H9 (cell line): Measurements from ENCODE around the gene CDKL1. TPM values are rescaled to one million over a fixed set of nuclear protein-coding genes. Genes with fewer than 3 reads are reported as not detected.
"Not testable (repeated sequence)": the region's sequence is repeated elsewhere in the genome, so short reads cannot be mapped to it uniquely, and the experiment has no call there.

Experiments used
- DNase-seq: peaks from one replicate; pipeline ENCODE4 v3.0.0-alpha.2; 2017
- H2AFZ ChIP-seq: one replicate; pipeline ENCODE4 v1.6.1; 2013; ENCODE audit warnings: mild to moderate bottlenecking, low read length, control low read depth, moderate library complexity
- H2AK5ac ChIP-seq: 2 replicates; pipeline ENCODE4 v1.6.1; 2013; ENCODE audit warnings: low read length, control low read depth, mixed read lengths; ENCODE audit not compliant: insufficient read length
- H2BK120ac ChIP-seq: one replicate; pipeline ENCODE4 v1.6.1; 2013; ENCODE audit warnings: low read depth, mild to moderate bottlenecking, low read length, control low read depth, inconsistent platforms; ENCODE audit not compliant: poor library complexity, severe bottlenecking
- H2BK12ac ChIP-seq: 2 replicates; pipeline ENCODE4 v1.6.1; 2013; ENCODE audit warnings: low read length, control low read depth, mixed read lengths, low read depth; ENCODE audit not compliant: insufficient read length
- H2BK15ac ChIP-seq: 2 replicates; pipeline ENCODE4 v1.6.1; 2013; ENCODE audit warnings: low read depth, low read length, control low read depth
- H2BK20ac ChIP-seq: one replicate; pipeline ENCODE4 v1.6.1; 2013; ENCODE audit warnings: low read depth, mild to moderate bottlenecking, low read length, control low read depth, inconsistent platforms; ENCODE audit not compliant: poor library complexity, severe bottlenecking
- H2BK5ac ChIP-seq: 2 replicates; pipeline ENCODE4 v1.6.1; 2013; ENCODE audit warnings: low read length, control low read depth, mixed read lengths; ENCODE audit not compliant: insufficient read length
- H3K14ac ChIP-seq: 2 replicates; pipeline ENCODE4 v1.6.1; 2013; ENCODE audit warnings: low read length, control low read depth; ENCODE audit not compliant: insufficient read depth
- H3K18ac ChIP-seq: 2 replicates; pipeline ENCODE4 v1.6.1; 2013; ENCODE audit warnings: low read depth, mild to moderate bottlenecking, mixed read lengths, low read length, control low read depth; ENCODE audit not compliant: insufficient read length
- H3K23ac ChIP-seq: 2 replicates; pipeline ENCODE4 v1.6.1; 2013; ENCODE audit warnings: low read length, control low read depth, mixed read lengths, low read depth; ENCODE audit not compliant: insufficient read length
- H3K23me2 ChIP-seq: 2 replicates; pipeline ENCODE4 v1.6.1; 2013; ENCODE audit warnings: low read depth, mild to moderate bottlenecking, mixed read lengths, low read length, control low read depth; ENCODE audit not compliant: insufficient read length, poor library complexity, severe bottlenecking
- H3K27ac ChIP-seq: 2 replicates; pipeline ENCODE4 v1.5.1; 2013; ENCODE audit warnings: low read length, control low read depth, mixed read lengths, low read depth; ENCODE audit not compliant: insufficient read length
- H3K27me3 ChIP-seq: 2 replicates; pipeline ENCODE4 v1.6.1; 2013; ENCODE audit warnings: low read length, control low read depth, inconsistent platforms; ENCODE audit not compliant: insufficient read depth
- H3K4ac ChIP-seq: 2 replicates; pipeline ENCODE4 v1.6.1; 2013; ENCODE audit warnings: low read depth, mild to moderate bottlenecking, control low read depth, inconsistent platforms, low read length, moderate library complexity
- H3K4me1 ChIP-seq: 2 replicates; pipeline ENCODE4 v1.6.1; 2013; ENCODE audit warnings: low read length, control low read depth, inconsistent platforms; ENCODE audit not compliant: insufficient read depth
- H3K4me2 ChIP-seq: 2 replicates; pipeline ENCODE4 v1.6.1; 2013; ENCODE audit warnings: low read length, control low read depth, mixed read lengths; ENCODE audit not compliant: insufficient read length, insufficient read depth
- H3K56ac ChIP-seq: 2 replicates; pipeline ENCODE4 v1.6.1; 2013; ENCODE audit warnings: low read depth, mild to moderate bottlenecking, mixed read lengths, low read length, control low read depth; ENCODE audit not compliant: insufficient read length
- H3K79me1 ChIP-seq: 2 replicates; pipeline ENCODE4 v1.6.1; 2013; ENCODE audit warnings: low read depth, mild to moderate bottlenecking, moderate library complexity, low read length, control low read depth, inconsistent platforms; ENCODE audit not compliant: insufficient read depth, poor library complexity, severe bottlenecking
- H3K79me2 ChIP-seq: 2 replicates; pipeline ENCODE4 v1.6.1; 2013; ENCODE audit warnings: low read length, control low read depth, inconsistent platforms; ENCODE audit not compliant: insufficient read depth
- H3K9ac ChIP-seq: 2 replicates; pipeline ENCODE4 v1.6.1; 2013; ENCODE audit warnings: low read length, control low read depth, mixed read lengths; ENCODE audit not compliant: insufficient read length; ENCODE audit errors: extremely low read depth
- H3K9me3 ChIP-seq: one replicate; pipeline ENCODE4 v1.6.1; 2013; ENCODE audit warnings: low read depth, low read length, inconsistent platforms; ENCODE audit not compliant: control insufficient read depth
- H3T11ph ChIP-seq: one replicate; pipeline ENCODE4 v1.6.1; 2013; ENCODE audit warnings: mild to moderate bottlenecking, low read length, control low read depth, inconsistent platforms
- H4K20me1 ChIP-seq: one replicate; pipeline ENCODE4 v1.6.1; 2013; ENCODE audit not compliant: control insufficient read depth, insufficient read length, insufficient read depth
- H4K5ac ChIP-seq: 2 replicates; pipeline ENCODE4 v1.6.1; 2013; ENCODE audit warnings: low read depth, mild to moderate bottlenecking, mixed read lengths, low read length, control low read depth; ENCODE audit not compliant: insufficient read length
- H4K8ac ChIP-seq: replicated peaks from 2 replicates; pipeline ENCODE4 v1.6.1; 2013; ENCODE audit warnings: low read length, control low read depth, mixed read lengths, low read depth; ENCODE audit not compliant: insufficient read length
- H4K91ac ChIP-seq: 2 replicates; pipeline ENCODE4 v1.6.1; 2013; ENCODE audit warnings: low read depth, mild to moderate bottlenecking, moderate library complexity, mixed read lengths, low read length, control low read depth; ENCODE audit not compliant: insufficient read length
- H3K27ac Mint-ChIP-seq, 3 experiments: 2 replicates in 2 of 3; 3 replicates in 1 of 3; pipeline ENCODE4 v1.8.0; 2020 to 2021; ENCODE audit warnings: mixed read lengths in 3 of 3, mild to moderate bottlenecking in 1 of 3, moderate library complexity in 1 of 3
- H3K27me3 Mint-ChIP-seq: 2 replicates; pipeline ENCODE4 v1.8.0; 2021; ENCODE audit warnings: low read depth, mild to moderate bottlenecking, moderate library complexity, mixed read lengths
- H3K36me3 Mint-ChIP-seq, 3 experiments: 2 replicates in 2 of 3; 3 replicates in 1 of 3; pipeline ENCODE4 v1.8.0; 2020 to 2021; ENCODE audit warnings: low read depth in 3 of 3, mixed read lengths in 3 of 3; ENCODE audit not compliant: insufficient read depth in 1 of 3
- H3K4me1 Mint-ChIP-seq, 2 experiments: 2 replicates each; pipeline ENCODE4 v1.8.0; 2020; ENCODE audit warnings: mixed read lengths in 2 of 2
- H3K4me3 Mint-ChIP-seq, 2 experiments: 2 replicates in 1 of 2; 3 replicates in 1 of 2; pipeline ENCODE4 v1.8.0; 2020 to 2021; ENCODE audit warnings: mild to moderate bottlenecking in 2 of 2, mixed read lengths in 2 of 2, moderate library complexity in 1 of 2
- H3K9me3 Mint-ChIP-seq, 2 experiments: 2 replicates in 1 of 2; 3 replicates in 1 of 2; pipeline ENCODE4 v1.8.0; 2020; ENCODE audit warnings: mild to moderate bottlenecking in 2 of 2, mixed read lengths in 2 of 2, moderate library complexity in 1 of 2
- CTCF ChIP-seq: fragments of 200-600 bp; sonication (generic); conservative IDR thresholded peaks from 3 replicates; pipeline ENCODE4 v1.8.0; 2021; ENCODE audit warnings: antibody characterized with exemption, mild to moderate bottlenecking
- WGBS: extraction: QIAGEN DNeasy Blood & Tissue Kit; methylation state at CpG from one replicate; pipeline ENCODE4 v1.1.7; 2013; ENCODE audit warnings: missing lambda C conversion rate, low lambda C conversion rate, mixed read lengths; ENCODE audit not compliant: insufficient read length; ENCODE audit errors: extremely low coverage; 5-methylcytosine and 5-hydroxymethylcytosine counted together
- total RNA-seq: library from RNA; stranded (reverse); gene quantifications from 2 replicates; pipeline ENCODE4 v1.2.1, GENCODE V29; 2021

Gene CDKL1
- total RNA-seq, 1 experiment from 2014 or later = 0.72 TPM

GRCh38 chr14:50362764-50363713 lies 33.6 kb downstream of the CDKL1 start:
- Histone ChIP-seq H3K4me2 (no peak overlapping the region), H3K18ac (no peak overlapping the region), H3K79me2 (no peaks in the 10 kb centered on the region), H2BK5ac (no peak overlapping the region), H4K20me1 (no peaks in the 10 kb centered on the region), H4K91ac (no peak overlapping the region), H2AK5ac (no peak overlapping the region), H3K27me3 (no peaks in the 10 kb centered on the region), H2BK15ac (no peak overlapping the region), H3K4ac (no peak overlapping the region), H3K9ac (no peak overlapping the region), H3K56ac (no peak overlapping the region), H3K4me1 (no peaks in the 10 kb centered on the region), H3K79me1 (no peaks in the 10 kb centered on the region), H3K23me2 (no peaks in the 10 kb centered on the region), H4K8ac (no peak overlapping the region), H3T11ph (no peak overlapping the region), H3K9me3 (no peaks in the 10 kb centered on the region), H3K14ac (no peak overlapping the region), H2BK12ac (no peak overlapping the region), H2BK20ac (no peak overlapping the region), H2BK120ac (no peak overlapping the region), H3K23ac (no peak overlapping the region), H3K27ac (no peak overlapping the region), H4K5ac (no peak overlapping the region), H2AFZ (no peak overlapping the region)
- peaks cover 3% of the 10 kb centered on the region in 2 experiments; a peak in 3 of 4 replicates for H3K4me1 Mint-ChIP-seq
- no peak overlapping the region for H3K4me3 Mint-ChIP-seq
- no peak for TF ChIP-seq CTCF
- H3K27me3 Mint-ChIP-seq = no peaks in the 10 kb centered on the region
- WGBS = no CpG with 5 or more reads among the region's 14 CpGs
- no peak for DNase-seq
- H3K27ac Mint-ChIP-seq = no peak overlapping the region; a peak in 1 of 7 replicates
- no peaks in the 10 kb centered on the region for H3K36me3 Mint-ChIP-seq
- H3K9me3 Mint-ChIP-seq = no peaks in the 10 kb centered on the region; a peak in 1 of 5 replicates

GRCh38 chr14:50361473-50362403 lies 34.9 kb downstream of the CDKL1 start:
- H3K4me2 ChIP-seq, H3K27me3 Mint-ChIP-seq, H3K56ac ChIP-seq, H4K5ac ChIP-seq, H4K8ac ChIP-seq, H3K9me3 Mint-ChIP-seq, H3K79me2 ChIP-seq, H3K23ac ChIP-seq, H3K9me3 ChIP-seq, H3K14ac ChIP-seq, H2BK120ac ChIP-seq, H3K4me1 ChIP-seq, H2BK12ac ChIP-seq, H3K36me3 Mint-ChIP-seq, H3K23me2 ChIP-seq, DNase-seq, H4K20me1 ChIP-seq, H2AFZ ChIP-seq, H2BK20ac ChIP-seq, H2BK15ac ChIP-seq, H3K27me3 ChIP-seq, H3K79me1 ChIP-seq, H3K27ac Mint-ChIP-seq, H2AK5ac ChIP-seq, H3K4me1 Mint-ChIP-seq, H3K27ac ChIP-seq, H3T11ph ChIP-seq, H3K9ac ChIP-seq, H4K91ac ChIP-seq, H3K4me3 Mint-ChIP-seq, H3K4ac ChIP-seq, H2BK5ac ChIP-seq, H3K18ac ChIP-seq: not testable (repeated sequence)
- no CpG with 5 or more reads among the region's 36 CpGs for WGBS
